HEK293 (cell line): ENCODE measurements around the gene JOSD1.

Experiments used
- CTCF ChIA-PET: fragments of 350-600 bp; formaldehyde crosslinking; extraction: SDS; loops from one replicate; lab custom pipeline; 2021; ENCODE audit warnings: antibody characterized with exemption; lab: Yijun Ruan, JAX
- POLR2A ChIA-PET: fragments of 300-600 bp; formaldehyde crosslinking; extraction: SDS; loops from one replicate; lab custom pipeline; 2020; ENCODE audit warnings: antibody characterized with exemption, inconsistent platforms; lab: Yijun Ruan, JAX
- H3K27ac ChIP-seq: fragments of 200-500 bp; sonication (Bioruptor generic); 2 replicates; pipeline ENCODE4 v1.5.1; 2014; ENCODE audit warnings: low read depth, low read length, control low read depth, inconsistent platforms; ENCODE audit errors: extremely low read depth
- H3K36me3 ChIP-seq, 2 experiments: fragments of 200-500 bp in 1 of 2; sonication (Bioruptor generic) in 1 of 2; 1 replicate in 1 of 2; 2 replicates in 1 of 2; pipeline ENCODE4 v1.5.1; 2014 to 2017; ENCODE audit warnings: inconsistent platforms in 2 of 2, low read length in 2 of 2; ENCODE audit not compliant: control insufficient read depth in 2 of 2, insufficient read depth in 1 of 2
- H3K4me1 ChIP-seq: fragments of 200-500 bp; sonication (Bioruptor generic); 2 replicates; pipeline ENCODE4 v1.5.1; 2014; ENCODE audit warnings: mild to moderate bottlenecking, low read length, inconsistent platforms; ENCODE audit not compliant: control insufficient read depth, insufficient read depth
- H3K4me3 ChIP-seq: 2 replicates; pipeline ENCODE4 v1.5.1; 2011; ENCODE audit warnings: low read depth, mild to moderate bottlenecking, control low read depth, low read length, moderate library complexity
- H3K9me3 ChIP-seq: fragments of 200-500 bp; sonication (Bioruptor generic); 2 replicates; pipeline ENCODE4 v1.5.1; 2014; ENCODE audit warnings: low read depth, low read length, inconsistent platforms; ENCODE audit not compliant: control insufficient read depth, insufficient read depth
- GLIS1 ChIP-seq: fragments of 450-650 bp; formaldehyde crosslinking; IDR thresholded peaks from 2 replicates; pipeline ENCODE4 v1.5.1; 2016; ENCODE audit warnings: missing biosample characterization, missing genetic modification characterization
- IKZF3 ChIP-seq: fragments of 450-650 bp; IDR thresholded peaks from 2 replicates; pipeline ENCODE4 v1.5.0; 2018; ENCODE audit warnings: missing biosample characterization, mild to moderate bottlenecking, missing genetic modification characterization, moderate library complexity
- PRDM2 ChIP-seq: fragments of 450-650 bp; formaldehyde crosslinking; IDR thresholded peaks from 2 replicates; pipeline ENCODE4 v1.5.1; 2016; ENCODE audit warnings: missing biosample characterization, missing genetic modification characterization, borderline replicate concordance
- REST ChIP-seq: fragments of 450-650 bp; formaldehyde crosslinking; IDR thresholded peaks from 2 replicates; pipeline ENCODE4 v1.5.1; 2016; ENCODE audit warnings: missing biosample characterization, missing genetic modification characterization
- ZNF132 ChIP-seq: fragments of 450-650 bp; formaldehyde crosslinking; IDR thresholded peaks from 2 replicates; pipeline ENCODE4 v1.5.1; 2017; ENCODE audit warnings: missing biosample characterization, missing genetic modification characterization, borderline replicate concordance
- ZNF175 ChIP-seq: fragments of 450-650 bp; formaldehyde crosslinking; IDR thresholded peaks from 2 replicates; pipeline ENCODE4 v1.5.1; 2016; ENCODE audit warnings: missing biosample characterization, missing genetic modification characterization
- ZNF221 ChIP-seq: fragments of 450-650 bp; formaldehyde crosslinking; IDR thresholded peaks from 2 replicates; pipeline ENCODE4 v1.5.1; 2017; ENCODE audit warnings: missing biosample characterization, missing genetic modification characterization, borderline replicate concordance
- ZNF362 ChIP-seq: fragments of 450-650 bp; formaldehyde crosslinking; IDR thresholded peaks from 2 replicates; pipeline ENCODE4 v1.5.1; 2016; ENCODE audit warnings: missing biosample characterization, missing genetic modification characterization
- ZNF426 ChIP-seq: fragments of 450-650 bp; formaldehyde crosslinking; IDR thresholded peaks from 2 replicates; pipeline ENCODE4 v1.5.1; 2017; ENCODE audit warnings: missing biosample characterization, missing genetic modification characterization, mild to moderate bottlenecking, inconsistent platforms, moderate library complexity
- ZNF664 ChIP-seq: fragments of 450-650 bp; formaldehyde crosslinking; IDR thresholded peaks from 2 replicates; pipeline ENCODE4 v1.5.1; 2016; ENCODE audit warnings: missing biosample characterization, missing genetic modification characterization
- ZNF776 ChIP-seq: fragments of 450-650 bp; formaldehyde crosslinking; IDR thresholded peaks from 2 replicates; pipeline ENCODE4 v1.5.0; 2017; ENCODE audit warnings: missing biosample characterization, missing genetic modification characterization, borderline replicate concordance

Gene JOSD1

GRCh38 chr22:38740754-38741153 lies 40.0 kb upstream of the JOSD1 start (continued):
- no peak for TF ChIP-seq REST (tag by site-specific recombination)
- no peak for TF ChIP-seq ZNF362 (tag by site-specific recombination)
- TF ChIP-seq ZNF132 = no peak
- no peak for TF ChIP-seq ZNF664
- TF ChIP-seq ZNF426 (tag by site-specific recombination) = no peak
- TF ChIP-seq ZNF175 (tag by site-specific recombination) = no peak
- TF ChIP-seq PRDM2 (tag by site-specific recombination) = no peak
- no peak for TF ChIP-seq ZNF221
- no peak for TF ChIP-seq ZNF776 (tag by site-specific recombination)

- no peak overlapping the region for H3K27ac ChIP-seq
- TF ChIP-seq IKZF3 (no peak), GLIS1 (tag by site-specific recombination) (peak; percentile 51)
- ChIA-PET CTCF (interaction anchor here (0.6 to 1.6 kb wide), 6 partner anchors 10 to 254 kb away, joined by 3 to 6 read pairs (median 4); no protein-coding TSS in a partner anchor), POLR2A (interaction anchor here (0.9 to 1.5 kb wide), 2 partner anchors 14 to 35 kb away, joined by 5 to 6 read pairs; partner anchors contain the start of gene GTPBP1)
- H3K4me1 ChIP-seq = no peaks in the 10 kb centered on the region
- H3K36me3 ChIP-seq = peaks cover 58 to 100% of the 10 kb centered on the region in 2 experiments
- no peak overlapping the region for H3K4me3 ChIP-seq
- H3K9me3 ChIP-seq = no peaks in the 10 kb centered on the region
Observed at GRCh38 chr22:38740116-38740723, 39.5 kb upstream of the JOSD1 start.
